GM19468 (cell line): ENCODE measurements around the gene FGFR4.

ENCODE experiments used
- ATAC-seq: cut with Tn5 transposase; IDR thresholded peaks from one replicate; pipeline ENCODE4 v1.9.1; 2021; ENCODE audit warnings: mild to moderate bottlenecking, moderate library complexity, moderate number of reproducible peaks; ENCODE audit not compliant: unreplicated experiment; ENCODE audit errors: extremely low read depth

The FGFR4 gene

DNA sequence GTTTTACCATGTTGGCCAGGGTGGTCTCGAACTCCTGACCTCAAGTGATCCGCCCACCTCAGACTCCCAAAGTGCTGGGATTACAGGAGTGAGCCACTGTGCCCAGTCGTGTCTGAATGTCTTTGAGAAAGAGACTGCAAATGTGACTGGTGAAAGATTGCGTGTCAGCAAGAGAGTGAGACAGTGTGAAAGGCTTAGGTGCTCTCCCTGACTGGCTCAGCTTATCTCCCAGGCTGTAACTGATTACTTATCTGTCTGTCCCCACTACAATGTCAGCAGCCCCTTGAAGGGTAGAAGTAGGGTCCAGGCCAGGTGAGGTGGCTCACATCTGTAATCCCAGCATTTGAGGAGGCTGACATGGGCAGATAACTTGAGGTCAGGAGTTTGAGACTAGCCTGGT is 3.4 kb upstream of the FGFR4 start:
- no peak for ATAC-seq

DNA sequence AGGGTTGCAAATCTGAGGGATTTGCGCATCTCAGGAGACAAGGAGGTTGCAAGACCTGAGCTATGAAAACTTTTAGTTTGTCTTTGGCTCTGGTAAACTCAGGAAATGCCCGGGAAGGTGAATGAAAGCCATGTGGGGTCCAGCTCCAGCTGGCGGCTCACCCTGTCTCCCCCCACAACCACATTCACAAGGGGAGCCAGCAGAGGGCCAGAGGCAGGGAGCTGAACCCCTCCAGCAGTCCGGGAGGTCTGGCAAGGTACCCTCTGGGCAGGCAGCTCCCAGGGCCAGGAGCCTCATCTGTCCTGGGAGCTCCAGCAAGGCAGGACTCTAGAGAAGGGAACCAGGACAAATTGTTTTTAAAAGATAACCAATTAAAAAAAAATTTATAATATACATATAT is 2.5 kb upstream of the FGFR4 start:
- no peak for ATAC-seq

DNA sequence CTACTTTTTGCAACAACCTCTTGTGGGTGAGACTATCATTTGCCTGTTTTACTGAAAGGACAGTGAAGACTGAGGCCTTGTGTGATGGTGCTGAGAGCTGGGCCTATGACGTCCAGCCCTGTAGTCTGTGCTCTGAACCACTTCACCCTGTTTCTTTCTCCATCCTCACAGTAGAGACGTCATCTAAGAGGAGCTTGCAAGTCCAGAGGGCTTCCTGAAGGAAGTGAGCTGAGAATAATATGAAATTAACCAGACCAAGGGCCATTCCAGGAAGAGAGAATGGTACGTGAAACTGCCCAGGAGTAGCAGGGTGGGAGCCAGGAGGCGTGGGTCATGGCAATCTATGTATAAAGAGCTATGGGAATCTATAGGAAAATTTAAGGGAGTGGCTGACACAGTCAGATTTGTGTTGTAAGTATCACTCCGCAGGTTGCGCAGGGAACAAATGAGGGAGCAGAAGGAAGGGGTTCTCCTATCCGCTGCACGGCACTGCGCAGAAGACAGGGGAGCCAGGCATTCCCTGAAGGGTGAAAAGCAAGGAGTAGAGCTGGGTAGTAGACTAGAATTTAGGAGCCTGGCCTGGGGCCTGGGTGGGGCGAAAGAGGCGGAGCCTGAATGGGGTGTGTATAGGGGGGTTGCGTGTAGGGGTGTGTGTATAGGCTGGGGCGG is 596 bp upstream of the FGFR4 start:
- ATAC-seq, result no peak

DNA sequence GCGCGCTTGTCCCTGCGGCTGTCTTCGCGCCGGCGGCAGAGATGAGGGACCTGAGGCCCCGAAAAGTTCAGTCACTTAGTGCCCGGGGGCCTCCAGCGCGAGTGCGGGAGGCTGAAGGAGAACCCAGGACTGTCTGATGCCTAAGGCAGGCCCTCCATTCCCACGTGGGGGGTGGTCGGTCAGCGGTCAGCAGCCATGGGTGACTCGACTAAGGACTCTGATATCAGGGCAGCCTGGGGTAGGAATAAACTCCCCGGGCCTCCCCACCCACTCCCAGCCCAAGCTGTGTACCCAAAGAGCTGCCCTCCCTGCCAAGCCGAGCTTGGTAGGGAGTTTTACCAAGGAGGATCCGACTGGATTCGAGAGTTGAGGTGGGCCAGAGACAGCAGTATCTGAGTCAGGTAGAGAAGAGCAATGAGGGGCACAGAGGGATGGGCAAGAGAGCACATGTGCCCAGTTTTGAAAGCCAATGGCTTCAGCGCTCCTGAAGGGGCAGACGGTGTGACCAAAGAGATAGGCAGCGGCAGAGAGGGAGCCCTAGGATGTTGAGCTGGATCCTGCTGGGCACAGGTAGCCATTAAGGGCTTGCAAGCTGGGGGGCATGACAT is 787 bp downstream of the FGFR4 start:
- no peak for ATAC-seq

DNA sequence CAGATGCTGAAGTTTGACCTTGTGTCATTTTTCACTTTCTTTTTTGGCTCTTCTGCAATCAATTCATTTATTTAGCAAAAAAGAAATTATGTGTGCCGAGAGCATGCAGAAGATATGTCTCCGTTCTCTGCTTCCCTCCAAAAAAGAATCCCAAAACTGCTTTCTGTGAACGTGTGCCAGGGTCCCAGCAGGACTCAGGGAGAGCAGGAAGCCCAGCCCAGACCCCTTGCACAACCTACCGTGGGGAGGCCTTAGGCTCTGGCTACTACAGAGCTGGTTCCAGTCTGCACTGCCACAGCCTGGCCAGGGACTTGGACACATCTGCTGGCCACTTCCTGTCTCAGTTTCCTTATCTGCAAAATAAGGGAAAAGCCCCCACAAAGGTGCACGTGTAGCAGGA is 2.4 kb downstream of the FGFR4 start:
- ATAC-seq, result no peak

DNA sequence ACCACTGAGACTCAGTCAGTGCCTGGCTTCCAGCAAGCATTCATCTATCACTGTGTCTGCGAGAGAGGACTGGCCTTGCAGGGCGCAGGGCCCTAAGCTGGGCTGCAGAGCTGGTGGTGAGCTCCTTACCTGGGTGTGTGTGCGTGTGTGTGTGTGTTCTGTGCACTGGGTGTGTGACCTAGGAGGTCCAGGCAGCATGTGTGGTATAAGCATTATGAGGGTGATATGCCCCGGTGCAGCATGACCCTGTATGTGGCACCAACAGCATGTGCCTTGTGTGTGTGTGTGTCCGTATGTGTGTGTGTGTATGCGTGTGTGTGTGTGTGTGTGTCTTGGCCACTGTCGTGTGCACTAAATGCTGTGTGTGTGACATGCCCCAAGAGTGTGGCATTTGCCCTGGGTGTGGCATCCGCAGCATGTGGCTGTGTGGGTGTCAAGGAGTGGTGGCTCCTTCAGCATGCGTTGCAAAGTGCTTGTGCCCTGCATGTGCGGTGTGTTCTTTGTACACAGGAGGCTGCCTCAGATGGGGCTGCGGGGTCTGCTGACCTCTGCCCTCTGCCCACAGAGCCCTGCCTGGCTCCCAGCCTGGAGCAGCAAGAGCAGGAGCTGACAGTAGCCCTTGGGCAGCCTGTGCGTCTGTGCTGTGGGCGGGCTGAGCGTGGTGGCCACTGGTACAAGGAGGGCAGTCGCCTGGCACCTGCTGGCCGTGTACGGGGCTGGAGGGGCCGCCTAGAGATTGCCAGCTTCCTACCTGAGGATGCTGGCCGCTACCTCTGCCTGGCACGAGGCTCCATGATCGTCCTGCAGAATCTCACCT is 3.3 kb downstream of the FGFR4 start:
- no peak for ATAC-seq

DNA sequence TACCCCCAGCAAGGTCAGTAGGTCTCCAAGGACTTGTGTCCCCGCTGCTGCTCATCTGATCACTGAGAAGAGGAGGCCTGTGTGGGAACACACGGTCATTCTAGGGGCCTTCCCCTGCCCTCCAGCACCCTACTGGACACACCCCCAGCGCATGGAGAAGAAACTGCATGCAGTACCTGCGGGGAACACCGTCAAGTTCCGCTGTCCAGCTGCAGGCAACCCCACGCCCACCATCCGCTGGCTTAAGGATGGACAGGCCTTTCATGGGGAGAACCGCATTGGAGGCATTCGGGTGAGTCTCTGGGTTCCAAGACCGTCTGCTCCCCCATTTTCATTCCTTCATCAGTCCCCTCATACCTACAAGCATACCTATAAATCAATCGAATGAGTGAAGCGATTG is 4.1 kb downstream of the FGFR4 start:
- ATAC-seq, result no peak

DNA sequence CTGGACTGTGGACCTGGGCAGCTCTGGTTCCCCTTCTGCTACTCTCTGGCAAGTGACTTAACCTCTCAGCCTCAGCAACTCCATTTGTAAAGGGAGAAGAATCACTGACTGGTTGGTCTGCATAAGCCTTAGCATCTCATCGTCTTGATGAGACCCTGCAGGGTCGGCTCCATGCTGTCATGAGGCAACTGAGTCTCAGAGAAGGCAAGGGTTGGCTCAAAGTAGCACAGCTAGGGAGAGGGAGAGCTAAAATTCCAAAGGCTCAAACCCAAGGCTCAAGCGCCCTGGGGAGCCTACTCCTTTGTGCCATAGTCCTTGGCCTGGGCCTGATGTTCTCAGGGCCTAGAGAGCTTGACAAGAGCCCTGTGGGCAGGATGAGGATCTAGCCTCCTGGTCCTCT is 4.5 kb downstream of the FGFR4 start:
- ATAC-seq, result no peak

DNA sequence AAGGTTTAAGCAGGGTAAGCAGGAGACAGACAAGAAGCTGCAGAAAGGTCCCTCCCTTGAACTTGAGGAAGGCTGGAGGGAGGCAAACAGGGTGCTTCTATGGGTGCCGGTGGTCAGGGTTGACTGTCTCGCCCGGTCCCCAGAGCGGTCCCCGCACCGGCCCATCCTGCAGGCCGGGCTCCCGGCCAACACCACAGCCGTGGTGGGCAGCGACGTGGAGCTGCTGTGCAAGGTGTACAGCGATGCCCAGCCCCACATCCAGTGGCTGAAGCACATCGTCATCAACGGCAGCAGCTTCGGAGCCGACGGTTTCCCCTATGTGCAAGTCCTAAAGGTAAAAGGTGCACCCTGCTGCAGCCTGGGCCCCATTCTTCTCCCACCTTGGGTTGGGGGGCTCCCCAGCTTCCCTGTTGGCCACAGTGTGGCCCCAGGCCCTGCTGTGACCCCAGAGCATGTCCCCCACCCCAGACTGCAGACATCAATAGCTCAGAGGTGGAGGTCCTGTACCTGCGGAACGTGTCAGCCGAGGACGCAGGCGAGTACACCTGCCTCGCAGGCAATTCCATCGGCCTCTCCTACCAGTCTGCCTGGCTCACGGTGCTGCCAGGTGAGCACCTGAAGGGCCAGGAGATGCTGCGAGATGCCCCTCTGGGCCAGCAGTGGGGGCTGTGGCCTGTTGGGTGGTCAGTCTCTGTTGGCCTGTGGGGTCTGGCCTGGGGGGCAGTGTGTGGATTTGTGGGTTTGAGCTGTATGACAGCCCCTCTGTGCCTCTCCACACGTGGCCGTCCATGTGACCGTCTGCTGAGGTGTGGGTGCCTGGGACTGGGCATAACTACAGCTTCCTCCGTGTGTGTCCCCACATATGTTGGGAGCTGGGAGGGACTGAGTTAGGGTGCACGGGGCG is 5.7 kb downstream of the FGFR4 start:
- ATAC-seq, result no peak

DNA sequence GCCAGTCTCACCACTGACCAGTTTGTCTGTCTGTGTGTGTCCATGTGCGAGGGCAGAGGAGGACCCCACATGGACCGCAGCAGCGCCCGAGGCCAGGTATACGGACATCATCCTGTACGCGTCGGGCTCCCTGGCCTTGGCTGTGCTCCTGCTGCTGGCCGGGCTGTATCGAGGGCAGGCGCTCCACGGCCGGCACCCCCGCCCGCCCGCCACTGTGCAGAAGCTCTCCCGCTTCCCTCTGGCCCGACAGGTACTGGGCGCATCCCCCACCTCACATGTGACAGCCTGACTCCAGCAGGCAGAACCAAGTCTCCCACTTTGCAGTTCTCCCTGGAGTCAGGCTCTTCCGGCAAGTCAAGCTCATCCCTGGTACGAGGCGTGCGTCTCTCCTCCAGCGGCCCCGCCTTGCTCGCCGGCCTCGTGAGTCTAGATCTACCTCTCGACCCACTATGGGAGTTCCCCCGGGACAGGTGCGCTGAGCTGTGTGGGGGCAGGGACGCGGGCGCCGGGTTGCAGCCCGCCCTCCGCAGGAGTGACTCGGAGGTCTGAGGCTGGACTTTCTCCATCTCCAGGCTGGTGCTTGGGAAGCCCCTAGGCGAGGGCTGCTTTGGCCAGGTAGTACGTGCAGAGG is 6.5 kb downstream of the FGFR4 start:
- ATAC-seq, result no peak

DNA sequence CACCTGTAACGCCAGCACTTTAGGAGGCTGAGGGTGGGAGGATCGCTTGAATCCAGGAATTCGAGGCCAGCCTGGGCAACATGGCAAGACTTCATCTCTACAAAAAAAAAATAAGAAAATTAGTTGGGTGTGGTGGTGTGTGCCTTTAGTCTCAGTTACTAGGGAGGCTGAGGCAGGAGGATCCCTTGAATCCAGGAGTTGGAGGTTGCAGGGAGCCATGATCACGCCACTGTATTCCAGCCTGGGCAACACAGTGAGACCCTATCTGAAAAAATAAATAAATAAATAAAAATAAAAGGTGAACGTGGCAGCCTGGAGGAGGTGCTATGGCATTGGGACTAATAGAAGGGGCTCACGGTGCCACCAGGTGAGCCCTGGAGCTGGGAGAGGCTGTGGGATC is 7.1 kb downstream of the FGFR4 start:
- ATAC-seq, result no peak

DNA sequence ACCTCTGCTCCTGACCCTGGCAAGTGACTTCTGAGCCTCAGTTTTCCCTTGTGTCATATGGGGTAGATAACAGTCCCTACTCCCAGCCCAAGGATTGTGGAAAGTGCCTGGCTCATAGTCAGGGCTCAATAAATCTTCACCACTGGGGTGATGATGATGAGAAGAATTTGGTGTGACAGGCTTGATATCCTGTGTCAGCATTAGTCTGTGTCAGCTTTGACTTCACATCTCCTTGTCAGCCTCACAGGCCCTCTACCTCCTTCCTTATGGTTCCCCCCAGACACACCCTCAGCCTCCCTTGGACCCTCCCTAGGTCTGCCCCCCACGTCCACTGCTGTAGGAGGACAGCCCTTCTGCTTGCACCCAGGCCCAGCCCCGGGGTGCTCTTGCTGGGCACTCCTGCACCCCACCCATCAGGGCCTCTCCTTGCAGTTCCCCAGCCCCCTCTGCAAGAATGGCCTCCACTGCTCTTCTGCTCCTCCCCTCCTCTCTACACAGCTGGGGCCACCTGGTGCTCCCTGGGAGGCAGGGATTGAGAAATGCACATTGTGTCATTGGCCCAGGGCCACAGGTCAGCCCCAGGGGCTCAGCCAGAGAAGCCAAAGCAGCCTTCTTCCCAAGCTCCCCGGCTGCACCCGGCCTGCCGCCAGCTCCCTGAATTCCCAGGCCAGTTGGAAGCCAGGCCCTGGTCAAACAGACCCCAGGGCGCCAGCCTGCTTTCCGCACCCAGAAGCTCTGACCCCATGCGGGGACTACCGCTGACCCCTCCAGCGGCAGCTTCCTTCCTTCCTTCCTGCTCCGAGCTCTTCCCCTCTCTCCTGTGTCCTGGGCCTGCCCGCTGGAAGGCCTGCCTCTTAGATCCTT is 7.7 kb downstream of the FGFR4 start:
- no peak for ATAC-seq

DNA sequence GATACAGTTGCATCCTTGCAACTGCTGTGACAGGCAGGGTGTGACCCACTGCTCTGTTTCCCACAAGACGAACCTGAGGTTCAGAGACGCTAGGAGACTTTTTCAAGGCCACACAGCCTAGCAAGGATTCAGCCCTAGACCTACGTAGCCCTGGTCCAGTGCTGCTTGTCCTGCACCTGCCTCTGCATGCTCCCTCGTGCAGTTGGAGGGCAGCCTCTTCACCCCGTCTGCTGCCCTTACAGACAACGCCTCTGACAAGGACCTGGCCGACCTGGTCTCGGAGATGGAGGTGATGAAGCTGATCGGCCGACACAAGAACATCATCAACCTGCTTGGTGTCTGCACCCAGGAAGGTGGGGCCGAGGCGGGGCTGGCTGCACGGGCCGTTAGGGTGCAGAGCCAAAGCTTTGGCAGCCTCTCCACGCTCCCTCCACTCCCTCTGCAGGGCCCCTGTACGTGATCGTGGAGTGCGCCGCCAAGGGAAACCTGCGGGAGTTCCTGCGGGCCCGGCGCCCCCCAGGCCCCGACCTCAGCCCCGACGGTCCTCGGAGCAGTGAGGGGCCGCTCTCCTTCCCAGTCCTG is 8.5 kb downstream of the FGFR4 start:
- no peak for ATAC-seq

DNA sequence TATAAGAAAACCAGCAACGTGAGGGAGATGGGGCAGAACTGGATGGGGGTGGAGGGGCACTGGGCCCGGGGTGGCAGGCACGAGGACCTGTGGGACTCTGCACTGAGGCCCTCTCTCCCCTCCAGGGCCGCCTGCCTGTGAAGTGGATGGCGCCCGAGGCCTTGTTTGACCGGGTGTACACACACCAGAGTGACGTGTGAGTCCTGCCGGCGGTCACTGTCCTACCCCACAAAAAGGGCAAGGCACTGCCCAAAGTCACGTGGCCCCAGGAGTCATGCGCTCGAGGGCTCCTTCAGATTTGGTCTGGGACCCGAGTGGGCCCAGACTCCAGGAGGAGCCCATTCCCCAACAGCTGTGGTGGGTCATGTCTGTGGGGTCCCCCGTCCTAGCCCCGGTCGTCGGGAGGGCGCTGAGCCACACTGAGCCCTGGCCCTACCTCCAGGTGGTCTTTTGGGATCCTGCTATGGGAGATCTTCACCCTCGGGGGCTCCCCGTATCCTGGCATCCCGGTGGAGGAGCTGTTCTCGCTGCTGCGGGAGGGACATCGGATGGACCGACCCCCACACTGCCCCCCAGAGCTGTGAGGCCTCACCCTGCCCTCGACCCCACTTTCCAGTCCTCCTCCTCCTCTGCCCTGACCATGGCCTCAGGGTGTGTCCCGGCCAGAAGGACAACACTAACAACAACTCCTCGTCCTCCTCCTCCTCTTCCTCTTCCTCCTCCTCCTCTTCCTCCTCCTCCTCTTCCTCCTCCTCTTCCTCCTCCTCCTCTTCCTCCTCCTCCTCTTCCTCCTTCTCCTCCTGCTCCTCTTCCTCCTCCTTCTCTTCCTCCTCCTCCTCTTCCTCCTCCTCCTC is 9.7 kb downstream of the FGFR4 start:
- no peak for ATAC-seq

DNA sequence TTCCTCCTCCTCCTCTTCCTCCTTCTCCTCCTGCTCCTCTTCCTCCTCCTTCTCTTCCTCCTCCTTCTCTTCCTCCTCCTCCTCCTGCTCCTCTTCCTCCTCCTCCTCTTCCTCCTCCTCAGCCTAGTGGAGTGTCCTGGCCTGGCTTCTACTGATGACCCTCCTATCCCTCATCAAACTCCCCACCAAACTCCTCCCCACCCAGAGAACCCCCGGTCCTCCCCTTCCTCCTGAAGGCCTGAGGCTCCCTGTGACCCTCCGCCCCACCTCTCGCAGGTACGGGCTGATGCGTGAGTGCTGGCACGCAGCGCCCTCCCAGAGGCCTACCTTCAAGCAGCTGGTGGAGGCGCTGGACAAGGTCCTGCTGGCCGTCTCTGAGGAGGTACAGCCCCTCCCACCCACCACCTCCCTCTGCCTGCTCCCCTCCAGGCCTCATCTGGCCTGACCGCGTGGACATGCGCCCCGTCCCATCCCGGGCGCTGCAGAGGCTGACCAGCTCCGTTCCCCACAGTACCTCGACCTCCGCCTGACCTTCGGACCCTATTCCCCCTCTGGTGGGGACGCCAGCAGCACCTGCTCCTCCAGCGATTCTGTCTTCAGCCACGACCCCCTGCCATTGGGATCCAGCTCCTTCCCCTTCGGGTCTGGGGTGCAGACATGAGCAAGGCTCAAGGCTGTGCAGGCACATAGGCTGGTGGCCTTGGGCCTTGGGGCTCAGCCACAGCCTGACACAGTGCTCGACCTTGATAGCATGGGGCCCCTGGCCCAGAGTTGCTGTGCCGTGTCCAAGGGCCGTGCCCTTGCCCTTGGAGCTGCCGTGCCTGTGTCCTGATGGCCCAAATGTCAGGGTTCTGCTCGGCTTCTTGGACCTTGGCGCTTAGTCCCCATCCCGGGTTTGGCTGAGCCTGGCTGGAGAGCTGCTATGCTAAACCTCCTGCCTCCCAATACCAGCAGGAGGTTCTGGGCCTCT is 10.6 kb downstream of the FGFR4 start:
- ATAC-seq, result no peak

DNA sequence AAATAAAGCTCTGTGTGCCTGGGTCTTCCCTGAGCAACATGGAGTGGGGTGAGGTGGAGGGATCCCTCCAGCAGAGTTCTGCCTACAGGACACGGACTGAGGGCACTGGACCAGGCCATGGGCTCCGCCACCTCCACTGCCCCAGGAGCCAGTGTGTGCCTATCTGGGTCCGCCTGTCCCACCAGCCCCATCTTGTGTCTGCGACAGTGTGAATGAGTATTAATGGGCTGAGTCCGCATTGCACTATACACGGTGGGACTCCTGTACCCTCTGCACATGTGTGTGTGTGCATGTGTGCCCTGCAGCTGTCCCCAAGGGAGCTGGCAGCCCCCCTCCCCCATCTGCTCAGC is 11.4 kb downstream of the FGFR4 start:
- no peak for ATAC-seq
